ENCODE measurements around the gene SUMF1.

- TF ChIP-seq CTCF (conservative IDR thresholded peaks at IDR 0.05; ENCODE audit: low read depth, low read length) (no peak), POLR2A (IDR thresholded peaks at IDR 0.05; ENCODE audit: low read depth, low read length) (no peak)
- TF ChIP-seq, protein P1, sequence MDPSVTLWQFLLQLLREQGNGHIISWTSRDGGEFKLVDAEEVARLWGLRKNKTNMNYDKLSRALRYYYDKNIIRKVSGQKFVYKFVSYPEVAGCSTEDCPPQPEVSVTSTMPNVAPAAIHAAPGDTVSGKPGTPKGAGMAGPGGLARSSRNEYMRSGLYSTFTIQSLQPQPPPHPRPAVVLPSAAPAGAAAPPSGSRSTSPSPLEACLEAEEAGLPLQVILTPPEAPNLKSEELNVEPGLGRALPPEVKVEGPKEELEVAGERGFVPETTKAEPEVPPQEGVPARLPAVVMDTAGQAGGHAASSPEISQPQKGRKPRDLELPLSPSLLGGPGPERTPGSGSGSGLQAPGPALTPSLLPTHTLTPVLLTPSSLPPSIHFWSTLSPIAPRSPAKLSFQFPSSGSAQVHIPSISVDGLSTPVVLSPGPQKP (IDR thresholded peaks at IDR 0.05; ENCODE audit: borderline replicate concordance, low read depth, low read length) = no peak
Observed at GRCh38 chr3:4411236-4411635, 55.8 kb downstream of the SUMF1 start.
